Gastroesophageal sphincter (tissue), 3 donors: ENCODE data around the gene SYT1.

Experiments used
- CTCF ChIP-seq, 4 experiments: fragments of 200-600 bp in 2 of 4; fragments of 450-650 bp in 2 of 4; sonication (generic) in 1 of 4; IDR thresholded peaks; one replicate each; pipeline ENCODE4 v1.5.1; 2017 to 2019; ENCODE audit warnings: antibody characterized with exemption in 4 of 4, mild to moderate bottlenecking in 2 of 4, moderate library complexity in 2 of 4
- EP300 ChIP-seq: sonication (generic); formaldehyde crosslinking; IDR thresholded peaks from one replicate; pipeline ENCODE4 v1.6.1; 2017; ENCODE audit warnings: antibody characterized with exemption, mild to moderate bottlenecking
- POLR2A ChIP-seq, 2 donors: fragments of 450-650 bp; IDR thresholded peaks; one replicate each; pipeline ENCODE4 v1.6.1; 2017; ENCODE audit warnings: antibody characterized with exemption in 2 of 2, mild to moderate bottlenecking in 2 of 2, moderate library complexity in 1 of 2
- POLR2AphosphoS5 ChIP-seq: sonication (generic); formaldehyde crosslinking; IDR thresholded peaks from one replicate; pipeline ENCODE4 v1.6.1; 2017; ENCODE audit warnings: antibody characterized with exemption

- TF ChIP-seq CTCF (IDR thresholded peaks at IDR 0.05) (no peak), POLR2A (IDR thresholded peaks at IDR 0.05) (no peak), POLR2AphosphoS5 (no peak), EP300 (no peak)
Observed at GRCh38 chr12:79000501-79000900, 135.9 kb downstream of the SYT1 start.
